Type B pancreatic cell (in vitro differentiated cells): ENCODE data around the gene RPH3AL. TPM values are rescaled to one million over a fixed set of nuclear protein-coding genes. Genes with fewer than 3 reads are reported as not detected.

ENCODE experiments used
- DNase-seq: peaks from one replicate; pipeline ENCODE4 v3.0.0; 2021; ENCODE audit warnings: mixed read lengths; ENCODE audit not compliant: unreplicated experiment; ENCODE audit errors: extremely low spot score
- H3K27ac Mint-ChIP-seq: 2 replicates; pipeline ENCODE4 v1.8.0; 2021; ENCODE audit warnings: mild to moderate bottlenecking, mixed read lengths
- H3K27me3 Mint-ChIP-seq: 2 replicates; pipeline ENCODE4 v1.8.0; 2021; ENCODE audit warnings: mixed read lengths
- H3K36me3 Mint-ChIP-seq: 2 replicates; pipeline ENCODE4 v1.8.0; 2021; ENCODE audit warnings: mixed read lengths
- H3K4me1 Mint-ChIP-seq: one replicate; pipeline ENCODE4 v1.8.0; 2021; ENCODE audit warnings: mixed read lengths; ENCODE audit not compliant: unreplicated experiment
- H3K4me3 Mint-ChIP-seq: 2 replicates; pipeline ENCODE4 v1.8.0; 2021; ENCODE audit warnings: mild to moderate bottlenecking, mixed read lengths
- H3K9me3 Mint-ChIP-seq: 2 replicates; pipeline ENCODE4 v1.8.0; 2021; ENCODE audit warnings: mixed read lengths
- CTCF ChIP-seq: fragments of 200-600 bp; sonication (generic); conservative IDR thresholded peaks from 2 replicates; pipeline ENCODE4 v1.5.0; 2021; ENCODE audit warnings: antibody characterized with exemption, mild to moderate bottlenecking
- total RNA-seq: library from RNA; stranded (reverse); gene quantifications from 2 replicates; pipeline ENCODE4 v1.2.1, GENCODE V29; 2021; ENCODE audit warnings: low replicate concordance

Gene RPH3AL
- total RNA-seq, 1 donor from 2014 or later: 13.5 TPM

- Mint-ChIP-seq H3K27me3 (no peaks in the 10 kb centered on the region), H3K27ac (peak overlapping the region; percentile 82), H3K4me1 (peaks cover 25% of the 10 kb centered on the region), H3K9me3 (no peaks in the 10 kb centered on the region), H3K36me3 (no peaks in the 10 kb centered on the region), H3K4me3 (no peak overlapping the region)
- no peak for TF ChIP-seq CTCF
- DNase-seq: peak; percentile 37
These were observed 119.1 kb downstream of the RPH3AL start for GRCh38 chr17:233473-233941.

DNA sequence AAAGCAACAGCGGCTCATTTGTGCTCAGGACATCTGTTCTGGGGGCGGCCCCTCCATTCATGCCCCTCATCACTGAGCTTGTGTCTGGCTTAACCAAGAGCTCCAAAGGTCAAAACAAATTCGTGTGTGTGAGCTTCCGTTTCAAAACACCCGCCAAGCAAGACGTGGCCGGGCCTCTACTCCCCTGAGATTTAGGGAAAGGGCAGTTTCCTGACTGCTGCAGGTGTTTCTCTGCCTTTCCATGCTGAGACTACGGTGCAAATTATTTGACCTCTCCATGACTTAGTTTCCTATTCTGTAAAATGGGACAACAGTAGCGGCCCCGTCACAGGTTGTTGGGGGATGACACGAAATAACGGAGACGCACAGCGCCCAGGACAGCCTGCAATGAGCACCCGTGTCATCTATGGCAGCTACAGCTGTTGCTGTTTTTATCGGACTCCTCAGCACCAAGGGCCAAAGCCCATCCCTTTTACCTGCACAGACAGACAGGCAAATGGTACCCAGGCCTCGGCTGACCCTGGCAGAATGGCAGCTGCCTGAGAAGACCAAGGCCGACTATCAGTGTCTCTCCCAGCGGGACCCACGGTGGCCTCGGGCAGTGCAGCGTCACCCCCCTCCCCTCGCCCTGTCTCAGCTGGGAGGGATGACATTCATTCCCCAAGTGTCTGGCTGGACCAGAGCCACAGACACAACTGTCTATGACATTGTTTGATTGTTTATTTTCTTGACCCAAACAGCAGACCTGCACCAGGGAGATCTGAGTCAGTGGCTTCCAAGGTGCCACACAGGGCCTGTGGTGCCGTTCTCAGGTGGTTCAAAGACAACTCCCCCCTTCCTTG, 120.4 kb downstream of the RPH3AL start:
- TF ChIP-seq CTCF: no peak
- Mint-ChIP-seq H3K9me3 (no peaks in the 10 kb centered on the region), H3K27me3 (no peaks in the 10 kb centered on the region), H3K27ac (peak overlapping the region; percentile 82), H3K4me3 (no peak overlapping the region), H3K36me3 (no peaks in the 10 kb centered on the region), H3K4me1 (peaks cover 25% of the 10 kb centered on the region)
- peak; percentile 62 for DNase-seq

DNA sequence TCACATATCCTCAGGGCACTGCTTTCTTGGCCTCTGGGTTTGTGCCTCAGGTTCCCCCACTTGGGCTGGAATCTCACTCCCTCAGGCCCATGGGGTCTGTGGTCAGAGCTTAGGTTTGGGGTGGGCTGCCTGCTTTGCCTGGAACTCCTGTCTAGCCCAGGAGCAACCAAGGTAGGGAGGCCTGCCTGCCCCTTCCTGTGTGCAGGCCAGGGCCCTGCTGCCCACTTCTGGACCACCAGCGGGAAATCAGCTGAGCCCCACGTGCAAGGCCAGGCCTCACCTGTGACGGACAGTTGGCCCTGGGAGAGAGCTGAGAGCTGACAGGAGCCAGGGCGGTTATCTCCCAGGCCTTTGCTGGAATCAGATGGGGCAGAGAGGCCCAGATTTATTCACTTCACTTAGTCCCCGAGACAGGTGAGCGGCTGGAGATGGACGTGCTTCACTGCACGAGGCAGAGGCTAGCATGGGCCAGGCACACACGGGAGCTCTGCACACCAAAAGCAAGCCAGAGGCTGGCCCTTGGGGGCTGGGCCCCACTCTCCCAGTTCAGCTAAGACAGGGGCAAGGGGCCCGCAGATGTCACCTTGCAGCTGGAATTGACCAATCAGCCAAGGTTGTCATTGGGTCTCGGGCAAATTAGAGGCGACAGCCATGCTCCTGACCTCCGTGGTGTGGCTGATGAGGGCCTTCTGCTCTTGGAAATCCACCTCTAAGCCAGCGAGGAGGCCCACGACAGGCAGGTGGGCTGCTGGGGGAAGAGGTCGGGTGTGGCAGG, 121.2 kb downstream of the RPH3AL start:
- no peak overlapping the region for H3K4me3 Mint-ChIP-seq
- DNase-seq: no peak
- H3K27me3 Mint-ChIP-seq: no peaks in the 10 kb centered on the region
- TF ChIP-seq CTCF: no peak
- peaks cover 29% of the 10 kb centered on the region for H3K4me1 Mint-ChIP-seq
- no peaks in the 10 kb centered on the region for H3K36me3 Mint-ChIP-seq
- no peak overlapping the region for H3K27ac Mint-ChIP-seq
- no peaks in the 10 kb centered on the region for H3K9me3 Mint-ChIP-seq

- H3K27ac Mint-ChIP-seq: peak overlapping the region; percentile 17
- no peaks in the 10 kb centered on the region for H3K36me3 Mint-ChIP-seq
These were observed 122.2 kb downstream of the RPH3AL start for GRCh38 chr17:230395-230770.

More at GRCh38 chr17:230395-230770, 122.2 kb downstream of the RPH3AL start:
- Mint-ChIP-seq H3K4me3 (no peak overlapping the region), H3K4me1 (peaks cover 29% of the 10 kb centered on the region), H3K9me3 (no peaks in the 10 kb centered on the region), H3K27me3 (no peaks in the 10 kb centered on the region)
- DNase-seq: no peak
- no peak for TF ChIP-seq CTCF
